Endodermal cell (in vitro differentiated cells): Measurements from ENCODE around the gene ATXN10. TPM values are rescaled to one million over a fixed set of nuclear protein-coding genes. Genes with fewer than 3 reads are reported as not detected.

Experiments used
- DNase-seq: peaks from one replicate; pipeline ENCODE4 v3.0.0-alpha.2; 2017
- H3K27ac ChIP-seq: 2 replicates; pipeline ENCODE4 v1.5.1; 2013; ENCODE audit warnings: mild to moderate bottlenecking, low read depth, low read length, moderate library complexity
- H3K27me3 ChIP-seq: 2 replicates; pipeline ENCODE4 v1.6.1; 2013; ENCODE audit warnings: mild to moderate bottlenecking, low read length, moderate library complexity; ENCODE audit not compliant: insufficient read depth, control insufficient read depth, poor library complexity, severe bottlenecking
- H3K36me3 ChIP-seq: 2 replicates; pipeline ENCODE4 v1.7.0; 2013; ENCODE audit warnings: mild to moderate bottlenecking, low read length, moderate library complexity; ENCODE audit not compliant: control insufficient read depth, insufficient read depth
- H3K4me1 ChIP-seq: one replicate; pipeline ENCODE4 v1.7.0; 2013; ENCODE audit warnings: low read length; ENCODE audit not compliant: control insufficient read depth, insufficient read depth
- H3K4me3 ChIP-seq: 2 replicates; pipeline ENCODE4 v1.5.1; 2013; ENCODE audit warnings: mild to moderate bottlenecking, low read length, moderate library complexity
- H3K9ac ChIP-seq: 2 replicates; pipeline ENCODE4 v1.6.1; 2013; ENCODE audit warnings: mild to moderate bottlenecking, low read length, moderate library complexity; ENCODE audit not compliant: poor library complexity, severe bottlenecking; ENCODE audit errors: extremely low read depth
- H3K9me3 ChIP-seq: 2 replicates; pipeline ENCODE4 v1.6.1; 2013; ENCODE audit warnings: mild to moderate bottlenecking, low read length, moderate library complexity; ENCODE audit not compliant: control insufficient read depth
- H3K27ac Mint-ChIP-seq: 2 replicates; pipeline ENCODE4 v1.8.0; 2020; ENCODE audit warnings: mixed read lengths
- H3K27me3 Mint-ChIP-seq: 2 replicates; pipeline ENCODE4 v1.8.0; 2021; ENCODE audit warnings: mild to moderate bottlenecking, mixed read lengths; ENCODE audit not compliant: insufficient read depth
- H3K36me3 Mint-ChIP-seq: 2 replicates; pipeline ENCODE4 v1.8.0; 2020; ENCODE audit warnings: low read depth, mixed read lengths
- H3K4me1 Mint-ChIP-seq: 2 replicates; pipeline ENCODE4 v1.8.0; 2020; ENCODE audit warnings: mixed read lengths
- H3K4me3 Mint-ChIP-seq: 2 replicates; pipeline ENCODE4 v1.8.0; 2020; ENCODE audit warnings: mild to moderate bottlenecking, moderate library complexity, mixed read lengths
- H3K9me3 Mint-ChIP-seq: 2 replicates; pipeline ENCODE4 v1.8.0; 2020; ENCODE audit warnings: mild to moderate bottlenecking, mixed read lengths
- CTCF ChIP-seq: fragments of 200-600 bp; sonication (generic); conservative IDR thresholded peaks from 2 replicates; pipeline ENCODE4 v1.5.0; 2021; ENCODE audit warnings: antibody characterized with exemption, mild to moderate bottlenecking
- WGBS, 2 experiments: methylation state at CpG; one replicate each; pipeline versions ENCODE4 v1.1.5 to v1.1.7; 2013; ENCODE audit warnings: missing lambda C conversion rate in 2 of 2, mixed read lengths in 1 of 2; ENCODE audit not compliant: insufficient coverage in 1 of 2, insufficient read length in 1 of 2; 5-methylcytosine and 5-hydroxymethylcytosine counted together
- total RNA-seq, 2 donors: library from RNA; stranded (reverse); fragmentation: NEBNext Ultra II Directional in 1 of 2; extraction: Animal tissue kit (Norgen Biotek cat#: 25700) in 1 of 2; gene quantifications; 2 replicates in 1 of 2; 3 replicates in 1 of 2; pipeline ENCODE4 v1.2.1, GENCODE V29; 2021

ATXN10 gene
- total RNA-seq, 2 donors from 2014 or later = 223 to 266 TPM

GRCh38 chr22:45740236-45740635, 68.6 kb downstream of the ATXN10 start:
- WGBS, 2 experiments = 96 to 99% methylated on average over 3 of the region's 3 CpGs
- Mint-ChIP-seq H3K27me3 (no peaks in the 10 kb centered on the region), H3K4me1 (peaks cover 27% of the 10 kb centered on the region), H3K27ac (no peak overlapping the region), H3K36me3 (peaks cover 68% of the 10 kb centered on the region), H3K4me3 (no peak overlapping the region), H3K9me3 (peaks cover 5% of the 10 kb centered on the region)
- Histone ChIP-seq H3K4me1 (peaks cover 5% of the 10 kb centered on the region), H3K9ac (no peak overlapping the region), H3K9me3 (peaks cover 15% of the 10 kb centered on the region), H3K4me3 (no peak overlapping the region), H3K36me3 (peaks cover 85% of the 10 kb centered on the region), H3K27ac (no peak overlapping the region), H3K27me3 (no peaks in the 10 kb centered on the region)
- no peak for TF ChIP-seq CTCF
- no peak for DNase-seq

GRCh38 chr22:45742866-45743450, 71.3 kb downstream of the ATXN10 start:
- 95 to 98% methylated on average over 7 to 8 of the region's 8 CpGs for WGBS, 2 experiments
- H3K27ac Mint-ChIP-seq = no peak overlapping the region

GRCh38 chr22:45743687-45744086, 72.1 kb downstream of the ATXN10 start:
- no peak for TF ChIP-seq CTCF
- no peaks in the 10 kb centered on the region for H3K4me1 ChIP-seq

More at GRCh38 chr22:45742866-45743450, 71.3 kb downstream of the ATXN10 start:
- Mint-ChIP-seq H3K4me1 (peaks cover 9% of the 10 kb centered on the region), H3K36me3 (peaks cover 71% of the 10 kb centered on the region), H3K27me3 (no peaks in the 10 kb centered on the region), H3K9me3 (peaks cover 4% of the 10 kb centered on the region), H3K4me3 (no peak overlapping the region)
- Histone ChIP-seq H3K9ac (no peak overlapping the region), H3K4me1 (no peaks in the 10 kb centered on the region), H3K9me3 (peaks cover 15% of the 10 kb centered on the region), H3K27me3 (no peaks in the 10 kb centered on the region), H3K36me3 (peaks cover 77% of the 10 kb centered on the region), H3K27ac (no peak overlapping the region), H3K4me3 (no peak overlapping the region)
- no peak for TF ChIP-seq CTCF
- no peak for DNase-seq

More at GRCh38 chr22:45743687-45744086, 72.1 kb downstream of the ATXN10 start:
- Mint-ChIP-seq H3K27me3 (no peaks in the 10 kb centered on the region), H3K27ac (no peak overlapping the region), H3K9me3 (peaks cover 3% of the 10 kb centered on the region), H3K4me3 (no peak overlapping the region), H3K36me3 (peaks cover 72% of the 10 kb centered on the region), H3K4me1 (peaks cover 9% of the 10 kb centered on the region)
- H3K9ac ChIP-seq = no peak overlapping the region
- peaks cover 76% of the 10 kb centered on the region for H3K36me3 ChIP-seq
- peaks cover 13% of the 10 kb centered on the region for H3K9me3 ChIP-seq
- H3K4me3 ChIP-seq = no peak overlapping the region
- no peak for DNase-seq
- H3K27ac ChIP-seq = no peak overlapping the region
- WGBS, 2 experiments = 86 to 88% methylated on average over 1 of the region's 1 CpG
- H3K27me3 ChIP-seq = no peaks in the 10 kb centered on the region
